H9 (cell line): ENCODE results near the gene BAG3. TPM values are rescaled to one million over a fixed set of nuclear protein-coding genes. Genes with fewer than 3 reads are reported as not detected.

Experiments used
- DNase-seq: peaks from one replicate; pipeline ENCODE4 v3.0.0-alpha.2; 2017
- H2AFZ ChIP-seq: one replicate; pipeline ENCODE4 v1.6.1; 2013; ENCODE audit warnings: mild to moderate bottlenecking, low read length, control low read depth, moderate library complexity
- H2AK5ac ChIP-seq: 2 replicates; pipeline ENCODE4 v1.6.1; 2013; ENCODE audit warnings: low read length, control low read depth, mixed read lengths; ENCODE audit not compliant: insufficient read length
- H2BK120ac ChIP-seq: one replicate; pipeline ENCODE4 v1.6.1; 2013; ENCODE audit warnings: low read depth, mild to moderate bottlenecking, low read length, control low read depth, inconsistent platforms; ENCODE audit not compliant: poor library complexity, severe bottlenecking
- H2BK12ac ChIP-seq: 2 replicates; pipeline ENCODE4 v1.6.1; 2013; ENCODE audit warnings: low read length, control low read depth, mixed read lengths, low read depth; ENCODE audit not compliant: insufficient read length
- H2BK15ac ChIP-seq: 2 replicates; pipeline ENCODE4 v1.6.1; 2013; ENCODE audit warnings: low read depth, low read length, control low read depth
- H2BK20ac ChIP-seq: one replicate; pipeline ENCODE4 v1.6.1; 2013; ENCODE audit warnings: low read depth, mild to moderate bottlenecking, low read length, control low read depth, inconsistent platforms; ENCODE audit not compliant: poor library complexity, severe bottlenecking
- H2BK5ac ChIP-seq: 2 replicates; pipeline ENCODE4 v1.6.1; 2013; ENCODE audit warnings: low read length, control low read depth, mixed read lengths; ENCODE audit not compliant: insufficient read length
- H3K14ac ChIP-seq: 2 replicates; pipeline ENCODE4 v1.6.1; 2013; ENCODE audit warnings: low read length, control low read depth; ENCODE audit not compliant: insufficient read depth
- H3K18ac ChIP-seq: 2 replicates; pipeline ENCODE4 v1.6.1; 2013; ENCODE audit warnings: low read depth, mild to moderate bottlenecking, mixed read lengths, low read length, control low read depth; ENCODE audit not compliant: insufficient read length
- H3K23ac ChIP-seq: 2 replicates; pipeline ENCODE4 v1.6.1; 2013; ENCODE audit warnings: low read length, control low read depth, mixed read lengths, low read depth; ENCODE audit not compliant: insufficient read length
- H3K23me2 ChIP-seq: 2 replicates; pipeline ENCODE4 v1.6.1; 2013; ENCODE audit warnings: low read depth, mild to moderate bottlenecking, mixed read lengths, low read length, control low read depth; ENCODE audit not compliant: insufficient read length, poor library complexity, severe bottlenecking
- H3K27ac ChIP-seq: 2 replicates; pipeline ENCODE4 v1.5.1; 2013; ENCODE audit warnings: low read length, control low read depth, mixed read lengths, low read depth; ENCODE audit not compliant: insufficient read length
- H3K27me3 ChIP-seq: 2 replicates; pipeline ENCODE4 v1.6.1; 2013; ENCODE audit warnings: low read length, control low read depth, inconsistent platforms; ENCODE audit not compliant: insufficient read depth
- H3K4ac ChIP-seq: 2 replicates; pipeline ENCODE4 v1.6.1; 2013; ENCODE audit warnings: low read depth, mild to moderate bottlenecking, control low read depth, inconsistent platforms, low read length, moderate library complexity
- H3K4me1 ChIP-seq: 2 replicates; pipeline ENCODE4 v1.6.1; 2013; ENCODE audit warnings: low read length, control low read depth, inconsistent platforms; ENCODE audit not compliant: insufficient read depth
- H3K4me2 ChIP-seq: 2 replicates; pipeline ENCODE4 v1.6.1; 2013; ENCODE audit warnings: low read length, control low read depth, mixed read lengths; ENCODE audit not compliant: insufficient read length, insufficient read depth
- H3K56ac ChIP-seq: 2 replicates; pipeline ENCODE4 v1.6.1; 2013; ENCODE audit warnings: low read depth, mild to moderate bottlenecking, mixed read lengths, low read length, control low read depth; ENCODE audit not compliant: insufficient read length
- H3K79me1 ChIP-seq: 2 replicates; pipeline ENCODE4 v1.6.1; 2013; ENCODE audit warnings: low read depth, mild to moderate bottlenecking, moderate library complexity, low read length, control low read depth, inconsistent platforms; ENCODE audit not compliant: insufficient read depth, poor library complexity, severe bottlenecking
- H3K79me2 ChIP-seq: 2 replicates; pipeline ENCODE4 v1.6.1; 2013; ENCODE audit warnings: low read length, control low read depth, inconsistent platforms; ENCODE audit not compliant: insufficient read depth
- H3K9ac ChIP-seq: 2 replicates; pipeline ENCODE4 v1.6.1; 2013; ENCODE audit warnings: low read length, control low read depth, mixed read lengths; ENCODE audit not compliant: insufficient read length; ENCODE audit errors: extremely low read depth
- H3K9me3 ChIP-seq: one replicate; pipeline ENCODE4 v1.6.1; 2013; ENCODE audit warnings: low read depth, low read length, inconsistent platforms; ENCODE audit not compliant: control insufficient read depth
- H3T11ph ChIP-seq: one replicate; pipeline ENCODE4 v1.6.1; 2013; ENCODE audit warnings: mild to moderate bottlenecking, low read length, control low read depth, inconsistent platforms
- H4K20me1 ChIP-seq: one replicate; pipeline ENCODE4 v1.6.1; 2013; ENCODE audit not compliant: control insufficient read depth, insufficient read length, insufficient read depth
- H4K5ac ChIP-seq: 2 replicates; pipeline ENCODE4 v1.6.1; 2013; ENCODE audit warnings: low read depth, mild to moderate bottlenecking, mixed read lengths, low read length, control low read depth; ENCODE audit not compliant: insufficient read length
- H4K8ac ChIP-seq: replicated peaks from 2 replicates; pipeline ENCODE4 v1.6.1; 2013; ENCODE audit warnings: low read length, control low read depth, mixed read lengths, low read depth; ENCODE audit not compliant: insufficient read length
- H4K91ac ChIP-seq: 2 replicates; pipeline ENCODE4 v1.6.1; 2013; ENCODE audit warnings: low read depth, mild to moderate bottlenecking, moderate library complexity, mixed read lengths, low read length, control low read depth; ENCODE audit not compliant: insufficient read length
- H3K27ac Mint-ChIP-seq, 3 experiments: 2 replicates in 2 of 3; 3 replicates in 1 of 3; pipeline ENCODE4 v1.8.0; 2020 to 2021; ENCODE audit warnings: mixed read lengths in 3 of 3, mild to moderate bottlenecking in 1 of 3, moderate library complexity in 1 of 3
- H3K27me3 Mint-ChIP-seq: 2 replicates; pipeline ENCODE4 v1.8.0; 2021; ENCODE audit warnings: low read depth, mild to moderate bottlenecking, moderate library complexity, mixed read lengths
- H3K36me3 Mint-ChIP-seq, 3 experiments: 2 replicates in 2 of 3; 3 replicates in 1 of 3; pipeline ENCODE4 v1.8.0; 2020 to 2021; ENCODE audit warnings: low read depth in 3 of 3, mixed read lengths in 3 of 3; ENCODE audit not compliant: insufficient read depth in 1 of 3
- H3K4me1 Mint-ChIP-seq, 2 experiments: 2 replicates each; pipeline ENCODE4 v1.8.0; 2020; ENCODE audit warnings: mixed read lengths in 2 of 2
- H3K4me3 Mint-ChIP-seq, 2 experiments: 2 replicates in 1 of 2; 3 replicates in 1 of 2; pipeline ENCODE4 v1.8.0; 2020 to 2021; ENCODE audit warnings: mild to moderate bottlenecking in 2 of 2, mixed read lengths in 2 of 2, moderate library complexity in 1 of 2
- H3K9me3 Mint-ChIP-seq, 2 experiments: 2 replicates in 1 of 2; 3 replicates in 1 of 2; pipeline ENCODE4 v1.8.0; 2020; ENCODE audit warnings: mild to moderate bottlenecking in 2 of 2, mixed read lengths in 2 of 2, moderate library complexity in 1 of 2
- CTCF ChIP-seq: fragments of 200-600 bp; sonication (generic); conservative IDR thresholded peaks from 3 replicates; pipeline ENCODE4 v1.8.0; 2021; ENCODE audit warnings: antibody characterized with exemption, mild to moderate bottlenecking
- WGBS: extraction: QIAGEN DNeasy Blood & Tissue Kit; methylation state at CpG from one replicate; pipeline ENCODE4 v1.1.7; 2013; ENCODE audit warnings: missing lambda C conversion rate, low lambda C conversion rate, mixed read lengths; ENCODE audit not compliant: insufficient read length; ENCODE audit errors: extremely low coverage; 5-methylcytosine and 5-hydroxymethylcytosine counted together
- total RNA-seq: library from RNA; stranded (reverse); gene quantifications from 2 replicates; pipeline ENCODE4 v1.2.1, GENCODE V29; 2021

BAG3 gene
- total RNA-seq, 1 experiment from 2014 or later, result 11.4 TPM

GRCh38 chr10:119726676-119727261 lies 75.6 kb downstream of the BAG3 start:
- H3K4me1 Mint-ChIP-seq, result peaks cover 35 to 42% of the 10 kb centered on the region in 2 experiments
- H3K14ac ChIP-seq, result no peak overlapping the region
- no peak overlapping the region for H2BK12ac ChIP-seq
- no peaks in the 10 kb centered on the region; a peak in 1 of 5 replicates for H3K9me3 Mint-ChIP-seq
- H2BK5ac ChIP-seq, result no peak overlapping the region
- peaks cover 3% of the 10 kb centered on the region; the same call in 1 of the 2 replicates for H3K4me1 ChIP-seq
- H4K8ac ChIP-seq, result no peak overlapping the region
- H3K23ac ChIP-seq, result peak overlapping the region; percentile 88
- H2BK20ac ChIP-seq, result no peak overlapping the region
- peaks cover 1 to 4% (median 3%) of the 10 kb centered on the region in 3 experiments; a peak in 5 of 7 replicates for H3K36me3 Mint-ChIP-seq
- no peak overlapping the region for H3K27ac ChIP-seq
- H3K9me3 ChIP-seq, result no peaks in the 10 kb centered on the region
- no peak overlapping the region for H3K9ac ChIP-seq
- H2BK15ac ChIP-seq, result no peak overlapping the region
- peak overlapping the region; percentile 75 for H3K4me2 ChIP-seq
- 100% methylated on average over 1 of the region's 14 CpGs for WGBS
- no peak overlapping the region for H3K27ac Mint-ChIP-seq
- peaks cover 6% of the 10 kb centered on the region for H3K23me2 ChIP-seq
- no peak overlapping the region for H2BK120ac ChIP-seq
- no peak overlapping the region for H2AFZ ChIP-seq
- no peak overlapping the region for H4K91ac ChIP-seq
- H3T11ph ChIP-seq, result no peak overlapping the region
- no peak overlapping the region for H4K5ac ChIP-seq
- peaks cover 5% of the 10 kb centered on the region for H3K79me1 ChIP-seq
- H2AK5ac ChIP-seq, result no peak overlapping the region
- H3K56ac ChIP-seq, result no peak overlapping the region
- peaks cover 3% of the 10 kb centered on the region; the same call in 1 of the 2 replicates for H3K79me2 ChIP-seq
- no peaks in the 10 kb centered on the region for H4K20me1 ChIP-seq
- no peak overlapping the region for H3K4ac ChIP-seq
- H3K18ac ChIP-seq, result no peak overlapping the region
- no peak for DNase-seq
- no peaks in the 10 kb centered on the region for H3K27me3 ChIP-seq
- peak overlapping the region; percentile 77 to 91 for H3K4me3 Mint-ChIP-seq
- TF ChIP-seq CTCF, result no peak
- H3K27me3 Mint-ChIP-seq, result no peaks in the 10 kb centered on the region

Other genes starting within 250 kb of the BAG3 start
- gene RGS10, start 108.7 kb upstream of the BAG3 start, total RNA-seq, result 9.8 and 10.6 TPM in 2 replicates
- 146 and 152 TPM in 2 replicates for gene TIAL1, start 54.4 kb upstream of the BAG3 start, total RNA-seq
- gene INPP5F, start 74.7 kb downstream of the BAG3 start, total RNA-seq, result 108 and 111 TPM in 2 replicates
- 87.1 and 90.2 TPM in 2 replicates for gene MCMBP, start 221.5 kb downstream of the BAG3 start, total RNA-seq
- 91.9 and 93.0 TPM in 2 replicates for gene SEC23IP, start 241.3 kb downstream of the BAG3 start, total RNA-seq